Adrenal gland (tissue), 12 donors: Measurements from ENCODE around the gene DOCK9. TPM values are rescaled to one million over a fixed set of nuclear protein-coding genes. Genes with fewer than 3 reads are reported as not detected.

Experiments used
- DNase-seq, 7 donors: peaks; one replicate each; pipeline ENCODE4 v3.0.0-alpha.2; 2019 to 2020
- H3K27ac ChIP-seq, 5 donors: fragments of 200-600 bp; sonication (generic) in 4 of 5; 1 replicate in 3 of 5; 2 replicates in 2 of 5; pipeline versions ENCODE4 v1.5.1 to v1.8.0; 2016 to 2020; ENCODE audit warnings: mild to moderate bottlenecking in 1 of 5
- H3K27me3 ChIP-seq: fragments of 200-600 bp; 2 replicates; pipeline ENCODE4 v1.8.0; 2021
- H3K36me3 ChIP-seq, 2 donors: fragments of 200-600 bp; replicated peaks in 1 of 2; 1 replicate in 1 of 2; 2 replicates in 1 of 2; pipeline versions ENCODE4 v1.5.1 to v1.8.0; 2018 to 2022
- H3K4me1 ChIP-seq, 2 donors: fragments of 200-600 bp; replicated peaks in 1 of 2; 1 replicate in 1 of 2; 2 replicates in 1 of 2; pipeline versions ENCODE4 v1.5.1 to v1.8.0; 2018 to 2021
- H3K4me3 ChIP-seq, 4 donors: fragments of 200-600 bp; sonication (generic) in 3 of 4; one replicate each; pipeline ENCODE4 v1.5.1; 2016 to 2018
- H3K9me3 ChIP-seq, 3 donors: fragments of 200-600 bp; sonication (generic) in 1 of 3; replicated peaks in 1 of 3; 1 replicate in 2 of 3; 2 replicates in 1 of 3; pipeline versions ENCODE4 v1.5.1 to v1.8.0; 2016 to 2021
- POLR2A ChIP-seq, 2 donors: fragments of 450-650 bp; IDR thresholded peaks; one replicate each; pipeline ENCODE4 v1.6.1; 2017; ENCODE audit warnings: antibody characterized with exemption in 2 of 2, mild to moderate bottlenecking in 2 of 2, moderate library complexity in 1 of 2
- WGBS, 4 donors: extraction: QIAGEN DNeasy Blood & Tissue Kit in 2 of 4; methylation state at CpG; one replicate each; pipeline versions ENCODE4 v1.1.5 to v1.1.7; 2013 to 2017; 5-methylcytosine and 5-hydroxymethylcytosine counted together
- intact Hi-C, 2 donors: fragments of 100-400 bp; cut with DNase I; formaldehyde crosslinking; loops; one replicate each; pipeline versions ENCODE4 v1.14.1 to v1.15.0; 2022 to 2023
- polyA plus RNA-seq, 3 donors: library from polyadenylated mRNA; stranded (reverse); fragments of 200-250 nt in 2 of 3; fragments of 350-450 nt in 1 of 3; fragmentation: Illumina TruSeq in 1 of 3; extraction: RNeasy Lipid Tissue Mini Kit (QIAGEN cat#74804) in 1 of 3; gene quantifications; one replicate each; pipeline ENCODE4 v1.2.3, GENCODE V29; 2013 to 2014
- total RNA-seq, 9 donors: library from RNA; depleted of rRNA in 4 of 9; stranded (reverse); fragments of >200 nt in 4 of 9; fragments of 120-200 nt in 1 of 9; fragmentation: NEBNext Ultra II Directional in 1 of 9; extraction: Animal tissue kit (Norgen Biotek cat#: 25700) in 1 of 9; gene quantifications; one replicate each; pipeline versions ENCODE4 v1.1.0 to v1.2.4, GENCODE V29; 2013 to 2023
- TF ChIP-seq, protein P1 (sequence below), 6 experiments: fragments of 450-650 bp in 4 of 6; fragments of 200-600 bp in 2 of 6; sonication (generic) in 1 of 6; IDR thresholded peaks; 1 replicate in 5 of 6; 2 replicates in 1 of 6; pipeline versions ENCODE4 v1.5.1 to v1.8.0; 2016 to 2021; ENCODE audit warnings: antibody characterized with exemption in 6 of 6, mild to moderate bottlenecking in 2 of 6, moderate library complexity in 1 of 6
- donor health status: healthy with polysubstance abuse.
- donor health status: Bipolar disorder and iron deficiency.
- donor health status: DM: yes; HTN: yes; CAD: no.
- donor health status: DM: no; HTN: no; CAD: no.
- donor health status: DM: no; HTN: no; CAD: no.
- donor health status: DM: yes; HTN: yes; CAD: no.

Gene DOCK9
- total and polyA plus RNA-seq, 12 donors: 16.2 to 83.4 (median 51.9) TPM

DNA sequence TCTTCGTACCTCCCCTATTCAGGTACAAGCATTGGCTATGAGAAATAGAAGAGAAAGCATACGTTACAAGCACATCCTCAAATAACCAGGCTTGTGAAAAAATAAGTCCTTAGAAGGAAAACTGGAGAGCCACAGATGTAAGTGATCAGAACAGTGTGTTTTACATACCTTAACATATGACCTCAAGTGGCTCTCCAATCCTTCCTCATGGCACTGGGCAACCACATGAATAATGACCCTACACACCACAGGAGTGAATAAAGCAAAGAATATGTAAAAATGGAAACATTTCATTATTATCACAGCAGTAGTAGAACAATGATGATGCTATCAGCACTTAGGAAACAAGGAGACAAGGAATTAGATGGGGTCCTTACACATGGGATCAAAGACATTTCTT is 96.5 kb downstream of the DOCK9 start:
- DNase-seq: no peak
- Histone ChIP-seq H3K4me3 (no peak overlapping the region), H3K27me3 (no peaks in the 10 kb centered on the region), H3K36me3 (peaks cover 0 to 38% of the 10 kb centered on the region in 2 donors), H3K27ac (no peak overlapping the region), H3K4me1 (no peaks in the 10 kb centered on the region), H3K9me3 (no peaks in the 10 kb centered on the region)
- TF ChIP-seq, protein P1, sequence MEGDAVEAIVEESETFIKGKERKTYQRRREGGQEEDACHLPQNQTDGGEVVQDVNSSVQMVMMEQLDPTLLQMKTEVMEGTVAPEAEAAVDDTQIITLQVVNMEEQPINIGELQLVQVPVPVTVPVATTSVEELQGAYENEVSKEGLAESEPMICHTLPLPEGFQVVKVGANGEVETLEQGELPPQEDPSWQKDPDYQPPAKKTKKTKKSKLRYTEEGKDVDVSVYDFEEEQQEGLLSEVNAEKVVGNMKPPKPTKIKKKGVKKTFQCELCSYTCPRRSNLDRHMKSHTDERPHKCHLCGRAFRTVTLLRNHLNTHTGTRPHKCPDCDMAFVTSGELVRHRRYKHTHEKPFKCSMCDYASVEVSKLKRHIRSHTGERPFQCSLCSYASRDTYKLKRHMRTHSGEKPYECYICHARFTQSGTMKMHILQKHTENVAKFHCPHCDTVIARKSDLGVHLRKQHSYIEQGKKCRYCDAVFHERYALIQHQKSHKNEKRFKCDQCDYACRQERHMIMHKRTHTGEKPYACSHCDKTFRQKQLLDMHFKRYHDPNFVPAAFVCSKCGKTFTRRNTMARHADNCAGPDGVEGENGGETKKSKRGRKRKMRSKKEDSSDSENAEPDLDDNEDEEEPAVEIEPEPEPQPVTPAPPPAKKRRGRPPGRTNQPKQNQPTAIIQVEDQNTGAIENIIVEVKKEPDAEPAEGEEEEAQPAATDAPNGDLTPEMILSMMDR (IDR thresholded peaks at IDR 0.05): no peak
- no peak for TF ChIP-seq POLR2A (IDR thresholded peaks at IDR 0.05)
- intact Hi-C loops: no loop called here
- 66 to 97% (median 88%) methylated on average over 2 of the region's 2 CpGs for WGBS, 4 donors

DNA sequence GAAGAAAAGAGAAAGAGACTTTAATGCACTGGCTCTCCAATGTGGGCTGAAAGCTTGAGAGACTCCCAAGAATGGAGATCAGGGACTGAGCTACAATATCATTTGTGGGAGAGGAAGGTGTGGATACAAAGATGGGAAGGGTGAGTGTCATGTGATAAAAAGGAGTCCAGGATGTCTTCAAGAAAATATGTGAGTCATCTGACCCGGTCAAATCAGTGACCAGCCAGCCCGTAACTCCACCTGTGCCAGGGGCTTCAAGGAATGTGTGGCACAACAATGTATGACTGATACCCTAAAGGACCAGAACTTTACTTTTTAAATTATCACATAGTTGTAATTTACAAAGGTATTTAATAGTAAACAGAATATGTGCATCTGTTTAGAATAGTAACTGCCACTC is 97.2 kb downstream of the DOCK9 start:
- Histone ChIP-seq H3K4me3 (no peak overlapping the region), H3K36me3 (peaks cover 0 to 38% of the 10 kb centered on the region in 2 donors), H3K27me3 (no peaks in the 10 kb centered on the region), H3K4me1 (no peaks in the 10 kb centered on the region), H3K27ac (no peak overlapping the region), H3K9me3 (no peaks in the 10 kb centered on the region)
- TF ChIP-seq POLR2A (IDR thresholded peaks at IDR 0.05): no peak
- TF ChIP-seq, protein P1 (IDR thresholded peaks at IDR 0.05): no peak
- intact Hi-C loops: no loop called here
- no peak for DNase-seq
- 93 to 100% (median 95%) methylated on average over 2 of the region's 2 CpGs for WGBS, 4 donors

DNA sequence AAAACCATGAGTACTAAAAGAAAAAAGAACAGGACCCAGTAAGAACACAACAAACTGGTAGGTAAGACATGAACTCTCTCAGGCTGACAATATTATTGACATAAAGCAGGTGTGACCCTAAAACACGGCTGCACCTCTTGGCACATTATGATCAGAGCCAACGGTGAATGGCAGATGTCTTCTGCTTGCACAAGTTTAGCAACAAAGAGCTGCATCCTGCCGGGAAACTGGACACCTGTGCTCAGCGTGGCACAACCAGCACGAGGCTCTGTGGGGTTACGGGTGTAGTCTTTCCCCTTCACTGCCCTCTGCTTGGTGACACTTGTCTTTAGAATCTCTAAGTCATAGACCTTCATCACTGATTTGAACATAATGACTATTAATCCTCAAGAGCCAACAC is 97.9 kb downstream of the DOCK9 start:
- Histone ChIP-seq H3K4me3 (no peak overlapping the region), H3K4me1 (no peaks in the 10 kb centered on the region), H3K36me3 (peaks cover 0 to 38% of the 10 kb centered on the region in 2 donors), H3K27me3 (no peaks in the 10 kb centered on the region), H3K9me3 (no peaks in the 10 kb centered on the region), H3K27ac (no peak overlapping the region)
- TF ChIP-seq, protein P1 (IDR thresholded peaks at IDR 0.05): no peak
- TF ChIP-seq POLR2A (IDR thresholded peaks at IDR 0.05): no peak
- no peak for DNase-seq
- intact Hi-C loops: loop anchor here in 1 of 2 donors (10.0 kb wide), 1 partner anchor 45 kb away; no protein-coding TSS in a partner anchor
- WGBS, 4 donors: 75 to 90% (median 84%) methylated on average over 6 of the region's 6 CpGs

DNA sequence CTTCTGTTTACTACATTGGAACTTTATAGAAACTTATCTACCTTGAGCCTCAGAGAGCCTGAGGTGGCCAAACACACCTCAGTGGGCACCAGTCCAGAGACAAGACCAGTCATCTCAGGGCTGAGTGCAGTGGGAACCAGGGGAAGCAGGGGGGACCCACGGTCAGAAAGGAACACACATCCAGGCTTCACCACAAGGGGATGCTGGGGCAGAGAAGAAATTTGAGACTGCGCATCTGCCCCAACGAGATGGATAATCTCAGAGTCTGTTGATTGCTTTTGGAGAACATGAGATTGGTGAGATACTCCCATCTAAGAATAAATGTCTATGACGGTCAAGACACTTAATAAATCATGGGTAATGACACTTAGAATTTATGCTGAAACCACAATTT is 98.7 kb downstream of the DOCK9 start:
- Histone ChIP-seq H3K36me3 (peaks cover 0 to 38% of the 10 kb centered on the region in 2 donors), H3K27me3 (no peaks in the 10 kb centered on the region), H3K4me1 (no peaks in the 10 kb centered on the region), H3K27ac (no peak overlapping the region), H3K4me3 (no peak overlapping the region), H3K9me3 (no peaks in the 10 kb centered on the region)
- DNase-seq: no peak
- TF ChIP-seq, protein P1 (IDR thresholded peaks at IDR 0.05): no peak
- intact Hi-C loops: loop anchor here in 1 of 2 donors (10.0 kb wide), 1 partner anchor 46 kb away; no protein-coding TSS in a partner anchor
- WGBS, 4 donors: 74 to 94% (median 82%) methylated on average over 4 of the region's 4 CpGs
